ENCODE data around the gene HSD17B8. TPM values are rescaled to one million over a fixed set of nuclear protein-coding genes. Genes with fewer than 3 reads are reported as not detected.

HSD17B8 gene
- total and polyA plus RNA-seq, 10 of the 15 experiments (the other 5 are each of a cell fraction or from before 2014, with no cell fraction given), result 3.1 to 54.3 (median 26.5) TPM

DNA sequence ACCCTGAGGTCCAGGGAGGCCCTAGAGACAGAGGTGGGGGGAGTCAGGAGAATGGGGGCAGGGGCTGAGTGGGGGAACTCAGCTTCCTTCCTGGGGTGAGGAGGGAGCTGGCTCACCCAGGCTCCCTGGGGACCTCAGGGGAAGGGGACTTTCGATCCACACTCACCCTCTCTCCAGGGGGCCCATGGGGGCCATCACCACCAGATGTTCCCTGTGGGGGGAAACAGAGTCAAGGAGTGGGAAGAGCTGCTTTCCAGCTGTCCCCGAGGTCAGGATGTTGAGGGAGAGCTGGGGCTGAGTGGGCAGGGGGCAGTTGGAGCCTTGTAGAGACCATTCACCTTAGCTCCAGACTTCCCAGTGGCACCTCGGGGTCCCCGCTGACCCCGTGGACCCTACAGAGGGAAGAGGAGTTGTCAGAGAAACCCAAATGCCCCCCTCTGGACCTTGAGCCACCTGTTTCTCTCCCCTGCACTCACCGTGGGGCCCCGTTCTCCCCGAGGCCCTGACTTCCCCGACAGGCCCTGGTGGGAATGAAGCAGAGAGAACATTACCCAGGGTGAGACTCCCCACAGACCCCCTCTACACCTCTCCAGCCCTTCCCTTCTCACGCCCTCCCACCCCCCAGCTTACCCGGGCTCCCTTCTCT is 30.8 kb upstream of the HSD17B8 start:
- BruUV-seq (replicated peaks), result no TSS peak
- RAD21 ChIA-PET (ENCODE audit: unreplicated experiment), result interaction anchor here (0.6 to 3.9 kb wide), 14 partner anchors 9 to 173 kb away, joined by 3 to 27 read pairs (median 4); no protein-coding TSS in a partner anchor
- H3K27me3 ChIP-seq (replicated peaks in 1 of 2; ENCODE audit: control insufficient read depth in 2 of 2, insufficient read depth in 2 of 2, low read length in 1 of 2), result no peaks in the 10 kb centered on the region
- H3K4me1 ChIP-seq (ENCODE audit: control insufficient read depth, insufficient read depth, low read length), result no peaks in the 10 kb centered on the region; the same call in 1 of the 2 replicates
- no peaks in the 10 kb centered on the region for H3K9me3 ChIP-seq (replicated peaks; ENCODE audit: control insufficient read depth, insufficient read depth, low read length)
- CTCF ChIA-PET, result interaction anchor here (0.6 to 6.0 kb wide), 23 partner anchors 13 to 220 kb away, joined by 3 to 58 read pairs (median 4); partner anchors contain the start of gene HLA-DMA
- POLR2A ChIA-PET, result interaction anchor here (0.8 to 1.6 kb wide), 7 partner anchors 17 to 159 kb away, joined by 3 to 5 read pairs (median 3); no protein-coding TSS in a partner anchor
- no peak overlapping the region for H3K27ac ChIP-seq (ENCODE audit: control insufficient read depth, insufficient read depth)
- no peak overlapping the region for H3K4me3 ChIP-seq
- DNase-seq (ENCODE audit: low read depth, low spot score), result no peak
- H3K9ac ChIP-seq (ENCODE audit: control insufficient read depth, insufficient read depth, low read length), result no peak overlapping the region
- H2AFZ ChIP-seq (ENCODE audit: control insufficient read depth, low read depth, low read length), result no peak overlapping the region
- intact Hi-C loops (cut with micrococcal nuclease; ENCODE audit: unreplicated experiment) (loop anchor here (2.0 kb wide), 2 partner anchors 51 to 75 kb away; no protein-coding TSS in a partner anchor), in situ Hi-C loops (cut with MboI) (no loop called here)
- FAIRE-seq, result no peak
- SMC1A ChIA-PET (ENCODE audit: uncharacterized antibody, unreplicated experiment), result interaction anchor here (0.7 to 4.3 kb wide), 16 partner anchors 13 to 189 kb away, joined by 3 to 27 read pairs (median 4); partner anchors contain the start of gene HLA-DPB1
- ATAC-seq, result no peak
- 0% methylated on average over 10 of the region's 11 CpGs for WGBS (ENCODE audit: insufficient coverage, insufficient replicate concordance, low lambda C conversion rate, missing lambda C conversion rate)
- no peak overlapping the region for H3K4me2 ChIP-seq (ENCODE audit: control insufficient read depth, insufficient read depth)
- H3K79me2 ChIP-seq (ENCODE audit: control insufficient read depth, insufficient read depth, low read length), result no peaks in the 10 kb centered on the region
- no peaks in the 10 kb centered on the region for H3K36me3 ChIP-seq (ENCODE audit: control insufficient read depth in 2 of 2, insufficient read depth in 2 of 2, low read length in 1 of 2)
- TF ChIP-seq SREBF1 (IDR thresholded peaks at IDR 0.05; ENCODE audit: low read length), result no peak
- TF ChIP-seq RAD21 (IDR thresholded peaks at IDR 0.05; ENCODE audit: insufficient read depth, low read depth, low read length), result no peak
- no peak for TF ChIP-seq NR2C1 (IDR thresholded peaks at IDR 0.05)
- TF ChIP-seq ZNF217 (IDR thresholded peaks at IDR 0.05), result no peak
- TF ChIP-seq, protein P1, sequence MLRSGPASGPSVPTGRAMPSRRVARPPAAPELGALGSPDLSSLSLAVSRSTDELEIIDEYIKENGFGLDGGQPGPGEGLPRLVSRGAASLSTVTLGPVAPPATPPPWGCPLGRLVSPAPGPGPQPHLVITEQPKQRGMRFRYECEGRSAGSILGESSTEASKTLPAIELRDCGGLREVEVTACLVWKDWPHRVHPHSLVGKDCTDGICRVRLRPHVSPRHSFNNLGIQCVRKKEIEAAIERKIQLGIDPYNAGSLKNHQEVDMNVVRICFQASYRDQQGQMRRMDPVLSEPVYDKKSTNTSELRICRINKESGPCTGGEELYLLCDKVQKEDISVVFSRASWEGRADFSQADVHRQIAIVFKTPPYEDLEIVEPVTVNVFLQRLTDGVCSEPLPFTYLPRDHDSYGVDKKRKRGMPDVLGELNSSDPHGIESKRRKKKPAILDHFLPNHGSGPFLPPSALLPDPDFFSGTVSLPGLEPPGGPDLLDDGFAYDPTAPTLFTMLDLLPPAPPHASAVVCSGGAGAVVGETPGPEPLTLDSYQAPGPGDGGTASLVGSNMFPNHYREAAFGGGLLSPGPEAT (IDR thresholded peaks at IDR 0.05; ENCODE audit: low read depth), result no peak
- no peak for TF ChIP-seq LARP7 (IDR thresholded peaks at IDR 0.05)
- no peak for TF ChIP-seq POLR2AphosphoS5 (IDR thresholded peaks at IDR 0.05; ENCODE audit: low read length)
- TF ChIP-seq BHLHE40 (IDR thresholded peaks at IDR 0.05; ENCODE audit: borderline replicate concordance in 1 of 2, low read depth in 2 of 2, low read length in 1 of 2), result no peak
- no peak for TF ChIP-seq HDAC2 (IDR thresholded peaks at IDR 0.05)
- no peak for TF ChIP-seq CBX5 (IDR thresholded peaks at IDR 0.05; ENCODE audit: low read depth)
- TF ChIP-seq POU2F2 (IDR thresholded peaks at IDR 0.05; ENCODE audit: borderline replicate concordance, low read depth, low read length), result no peak
- no peak for TF ChIP-seq CEBPB (IDR thresholded peaks at IDR 0.05; ENCODE audit: borderline replicate concordance in 1 of 2, low read depth in 2 of 2, low read length in 2 of 2)
- TF ChIP-seq SREBF2 (IDR thresholded peaks at IDR 0.05; ENCODE audit: low read length), result no peak
- no peak for TF ChIP-seq STAT3 (IDR thresholded peaks at IDR 0.05; ENCODE audit: low read depth, low read length)
- no peak for TF ChIP-seq YBX1 (IDR thresholded peaks at IDR 0.05)
- no peak for TF ChIP-seq ATF7 (IDR thresholded peaks at IDR 0.05; ENCODE audit: low read depth)
- no peak for TF ChIP-seq CHD4 (IDR thresholded peaks at IDR 0.05)
- TF ChIP-seq SRF (IDR thresholded peaks at IDR 0.05; ENCODE audit: low read depth in 2 of 2, low read length in 2 of 2), result no peak
- TF ChIP-seq ATF2 (IDR thresholded peaks at IDR 0.05; ENCODE audit: low read length), result no peak
- H4K20me1 ChIP-seq (ENCODE audit: control insufficient read depth, insufficient read depth), result no peaks in the 10 kb centered on the region
